ENCODE measurements around the gene DCP1B.

DCP1B gene

GRCh38 chr12:1920436-1920835 lies 83.8 kb downstream of the DCP1B start:
- Histone ChIP-seq H3K4me3 (replicated peaks; ENCODE audit: low read depth, low read length) (no peak overlapping the region), H3K36me3 (ENCODE audit: control insufficient read depth, insufficient read depth, low read length) (no peaks in the 10 kb centered on the region), H3K27me3 (replicated peaks; ENCODE audit: control insufficient read depth, insufficient read depth, low read length) (no peaks in the 10 kb centered on the region)
- DNase-seq (ENCODE audit: extremely low read depth, insufficient read length): no peak
- TF ChIP-seq CTCF (IDR thresholded peaks at IDR 0.05; ENCODE audit: insufficient read depth, low read length, poor library complexity, severe bottlenecking): no peak

- Histone ChIP-seq H3K4me3 (replicated peaks; ENCODE audit: low read depth, low read length) (no peak overlapping the region), H3K36me3 (ENCODE audit: control insufficient read depth, insufficient read depth, low read length) (no peaks in the 10 kb centered on the region), H3K27me3 (replicated peaks; ENCODE audit: control insufficient read depth, insufficient read depth, low read length) (no peaks in the 10 kb centered on the region)
- no peak for DNase-seq (ENCODE audit: extremely low read depth, insufficient read length)
- TF ChIP-seq CTCF (IDR thresholded peaks at IDR 0.05; ENCODE audit: insufficient read depth, low read length, poor library complexity, severe bottlenecking): no peak
Observed at GRCh38 chr12:1919763-1920162, 84.5 kb downstream of the DCP1B start.

- Histone ChIP-seq H3K4me3 (replicated peaks; ENCODE audit: low read depth, low read length) (no peak overlapping the region), H3K36me3 (ENCODE audit: control insufficient read depth, insufficient read depth, low read length) (no peaks in the 10 kb centered on the region), H3K27me3 (replicated peaks; ENCODE audit: control insufficient read depth, insufficient read depth, low read length) (no peaks in the 10 kb centered on the region)
- DNase-seq (ENCODE audit: extremely low read depth, insufficient read length): no peak
- TF ChIP-seq CTCF (IDR thresholded peaks at IDR 0.05; ENCODE audit: insufficient read depth, low read length, poor library complexity, severe bottlenecking): no peak
Observed at GRCh38 chr12:1919284-1919683, 85.0 kb downstream of the DCP1B start.

GRCh38 chr12:1918884-1919236 lies 85.4 kb downstream of the DCP1B start:
- H3K36me3 ChIP-seq (ENCODE audit: control insufficient read depth, insufficient read depth, low read length): no peaks in the 10 kb centered on the region
- DNase-seq (ENCODE audit: extremely low read depth, insufficient read length): no peak
- TF ChIP-seq CTCF (IDR thresholded peaks at IDR 0.05; ENCODE audit: insufficient read depth, low read length, poor library complexity, severe bottlenecking): no peak
- H3K4me3 ChIP-seq (replicated peaks; ENCODE audit: low read depth, low read length): no peak overlapping the region
- no peaks in the 10 kb centered on the region for H3K27me3 ChIP-seq (replicated peaks; ENCODE audit: control insufficient read depth, insufficient read depth, low read length)

GRCh38 chr12:1918081-1918883 lies 86.0 kb downstream of the DCP1B start, which contains the start of gene CACNA2D4:
Gene CACNA2D4, minus strand, starts transcription at chr12:1918652. Its CDS starts 179 bp downstream, at chr12:1918473.
- TF ChIP-seq CTCF (IDR thresholded peaks at IDR 0.05; ENCODE audit: insufficient read depth, low read length, poor library complexity, severe bottlenecking): no peak
- no peaks in the 10 kb centered on the region for H3K27me3 ChIP-seq (replicated peaks; ENCODE audit: control insufficient read depth, insufficient read depth, low read length)
- no peak within 1 kb of the TSS for H3K4me3 ChIP-seq (replicated peaks; ENCODE audit: low read depth, low read length)
- DNase-seq (ENCODE audit: extremely low read depth, insufficient read length): no peak
- no peaks in the 10 kb centered on the region for H3K36me3 ChIP-seq (ENCODE audit: control insufficient read depth, insufficient read depth, low read length)
